ENCODE measurements around the gene BMPR2. TPM values are rescaled to one million over a fixed set of nuclear protein-coding genes. Genes with fewer than 3 reads are reported as not detected.

The BMPR2 gene
- polyA plus RNA-seq, 1 of the 3 experiments (the other 2 are of a cell fraction) = 10.2 TPM

DNA sequence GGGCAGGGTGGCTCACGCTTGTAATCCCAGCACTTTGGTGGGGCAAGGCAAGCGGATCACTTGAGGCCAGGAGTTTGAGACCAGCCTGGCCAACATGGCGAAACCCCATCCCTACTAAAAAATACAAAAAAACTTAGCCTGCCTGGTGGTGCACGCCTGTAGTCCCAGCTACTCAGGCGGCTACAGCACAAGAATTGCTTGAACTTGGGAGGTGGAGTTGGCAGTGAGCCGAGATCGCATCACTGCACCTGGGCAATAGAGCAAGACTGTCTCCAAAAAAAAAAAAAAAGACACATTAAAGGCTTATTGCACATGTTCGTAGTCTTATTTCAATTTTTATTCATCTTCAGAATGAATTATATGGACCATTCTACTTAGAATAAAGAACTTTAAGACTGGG lies 110.2 kb downstream of the BMPR2 start:
- Histone ChIP-seq H4K20me1 (ENCODE audit: insufficient read depth) (no peaks in the 10 kb centered on the region), H3K36me3 (replicated peaks in 1 of 2; ENCODE audit: control insufficient read depth in 1 of 2, insufficient read depth in 2 of 2, low read length in 1 of 2) (peaks cover 4% of the 10 kb centered on the region in 2 experiments), H3K27ac (ENCODE audit: low read depth in 2 of 2, low read length in 1 of 2) (no peak overlapping the region), H3K27me3 (ENCODE audit: insufficient read depth) (no peaks in the 10 kb centered on the region), H3K4me3 (ENCODE audit: low read depth in 2 of 2, low read length in 1 of 2) (no peak overlapping the region), H3F3A (replicated peaks; ENCODE audit: insufficient read depth) (no peaks in the 10 kb centered on the region), H3K79me2 (ENCODE audit: insufficient read depth) (peaks cover 40% of the 10 kb centered on the region), H3K9ac (no peak overlapping the region), H3K9me3 (no peaks in the 10 kb centered on the region), H3K9me2 (no peaks in the 10 kb centered on the region), H3K4me1 (ENCODE audit: control insufficient read depth in 1 of 2, insufficient read depth in 2 of 2, low read depth in 1 of 2, low read length in 1 of 2) (no peaks in the 10 kb centered on the region), H2AFZ (ENCODE audit: low read depth) (no peak overlapping the region), H3K4me2 (no peak overlapping the region)
- ChIA-PET POLR2A (no interaction called here), CTCF (no interaction called here)
- no peak for DNase-seq
- WGBS (ENCODE audit: low lambda C conversion rate) = 92% methylated on average over 8 of the region's 8 CpGs
- TF ChIP-seq CHD2 (IDR thresholded peaks at IDR 0.05; ENCODE audit: low read length, partially characterized antibody) = no peak
- TF ChIP-seq EZH2phosphoT487 (IDR thresholded peaks at IDR 0.05; ENCODE audit: borderline replicate concordance, low read depth) = no peak
- TF ChIP-seq RAD21 (IDR thresholded peaks at IDR 0.05; ENCODE audit: low read length) = no peak
- TF ChIP-seq FOSL2 (IDR thresholded peaks at IDR 0.05; ENCODE audit: borderline replicate concordance, low read depth) = no peak
- TF ChIP-seq, protein P1, sequence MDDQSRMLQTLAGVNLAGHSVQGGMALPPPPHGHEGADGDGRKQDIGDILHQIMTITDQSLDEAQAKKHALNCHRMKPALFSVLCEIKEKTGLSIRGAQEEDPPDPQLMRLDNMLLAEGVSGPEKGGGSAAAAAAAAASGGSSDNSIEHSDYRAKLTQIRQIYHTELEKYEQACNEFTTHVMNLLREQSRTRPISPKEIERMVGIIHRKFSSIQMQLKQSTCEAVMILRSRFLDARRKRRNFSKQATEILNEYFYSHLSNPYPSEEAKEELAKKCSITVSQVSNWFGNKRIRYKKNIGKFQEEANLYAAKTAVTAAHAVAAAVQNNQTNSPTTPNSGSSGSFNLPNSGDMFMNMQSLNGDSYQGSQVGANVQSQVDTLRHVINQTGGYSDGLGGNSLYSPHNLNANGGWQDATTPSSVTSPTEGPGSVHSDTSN (IDR thresholded peaks at IDR 0.05) = no peak
- no peak for TF ChIP-seq RFX5 (IDR thresholded peaks at IDR 0.05; ENCODE audit: low read length)
- no peak for TF ChIP-seq NFIC (IDR thresholded peaks at IDR 0.05; ENCODE audit: borderline replicate concordance)
- TF ChIP-seq JUND (IDR thresholded peaks at IDR 0.05) = no peak
- TF ChIP-seq GATA2 (CRISPR knock-in tag; IDR thresholded peaks at IDR 0.05) = no peak
- TF ChIP-seq, protein P2, sequence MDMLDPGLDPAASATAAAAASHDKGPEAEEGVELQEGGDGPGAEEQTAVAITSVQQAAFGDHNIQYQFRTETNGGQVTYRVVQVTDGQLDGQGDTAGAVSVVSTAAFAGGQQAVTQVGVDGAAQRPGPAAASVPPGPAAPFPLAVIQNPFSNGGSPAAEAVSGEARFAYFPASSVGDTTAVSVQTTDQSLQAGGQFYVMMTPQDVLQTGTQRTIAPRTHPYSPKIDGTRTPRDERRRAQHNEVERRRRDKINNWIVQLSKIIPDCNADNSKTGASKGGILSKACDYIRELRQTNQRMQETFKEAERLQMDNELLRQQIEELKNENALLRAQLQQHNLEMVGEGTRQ (IDR thresholded peaks at IDR 0.05; ENCODE audit: borderline replicate concordance, low read depth, low read length) = no peak
- TF ChIP-seq, protein P3, sequence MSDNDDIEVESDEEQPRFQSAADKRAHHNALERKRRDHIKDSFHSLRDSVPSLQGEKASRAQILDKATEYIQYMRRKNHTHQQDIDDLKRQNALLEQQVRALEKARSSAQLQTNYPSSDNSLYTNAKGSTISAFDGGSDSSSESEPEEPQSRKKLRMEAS (IDR thresholded peaks at IDR 0.05; ENCODE audit: low read depth) = no peak

DNA sequence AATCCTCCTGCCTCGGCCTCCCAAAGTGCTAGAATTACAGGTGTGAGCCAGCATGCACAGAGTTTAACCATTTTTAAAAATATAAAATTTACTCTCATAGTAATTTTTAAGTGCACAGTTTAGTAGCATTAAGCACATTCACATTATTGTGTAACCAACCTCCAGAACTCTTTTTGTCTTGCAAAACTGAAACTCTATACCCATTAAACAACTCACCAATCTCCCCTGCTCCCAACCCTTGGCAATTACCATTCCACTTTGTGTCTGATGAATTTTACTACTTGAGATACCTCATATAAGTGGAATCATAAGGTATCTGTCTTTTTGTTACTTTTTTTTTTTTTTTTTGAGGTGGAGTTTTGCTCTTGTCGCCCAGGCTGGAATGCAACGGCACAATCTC lies 112.5 kb downstream of the BMPR2 start:
- peaks cover 0 to 2% of the 10 kb centered on the region in 2 experiments; a peak in 2 of 4 replicates for H3K4me1 ChIP-seq (ENCODE audit: control insufficient read depth in 1 of 2, insufficient read depth in 2 of 2, low read depth in 1 of 2, low read length in 1 of 2)
- peaks cover 36% of the 10 kb centered on the region for H3K79me2 ChIP-seq (ENCODE audit: insufficient read depth)
- no peaks in the 10 kb centered on the region for H3K9me3 ChIP-seq
- H3K36me3 ChIP-seq (replicated peaks in 1 of 2; ENCODE audit: control insufficient read depth in 1 of 2, insufficient read depth in 2 of 2, low read length in 1 of 2) = peaks cover 0 to 4% of the 10 kb centered on the region in 2 experiments
- 96% methylated on average over 3 of the region's 3 CpGs for WGBS (ENCODE audit: low lambda C conversion rate)
- ChIA-PET CTCF (no interaction called here), POLR2A (no interaction called here)
- H3K27me3 ChIP-seq (ENCODE audit: insufficient read depth) = no peaks in the 10 kb centered on the region
- H3K9ac ChIP-seq = no peak overlapping the region
- no peaks in the 10 kb centered on the region for H3K9me2 ChIP-seq
- peaks cover 2% of the 10 kb centered on the region for H3F3A ChIP-seq (replicated peaks; ENCODE audit: insufficient read depth)
- no peaks in the 10 kb centered on the region; the same call in 1 of the 2 replicates for H4K20me1 ChIP-seq (ENCODE audit: insufficient read depth)
- no peak overlapping the region for H2AFZ ChIP-seq (ENCODE audit: low read depth)
- H3K4me3 ChIP-seq (ENCODE audit: low read depth in 2 of 2, low read length in 1 of 2) = no peak overlapping the region
- no peak overlapping the region for H3K27ac ChIP-seq (ENCODE audit: low read depth in 2 of 2, low read length in 1 of 2)
- H3K4me2 ChIP-seq = no peak overlapping the region
- no peak for DNase-seq
- TF ChIP-seq, protein P4, sequence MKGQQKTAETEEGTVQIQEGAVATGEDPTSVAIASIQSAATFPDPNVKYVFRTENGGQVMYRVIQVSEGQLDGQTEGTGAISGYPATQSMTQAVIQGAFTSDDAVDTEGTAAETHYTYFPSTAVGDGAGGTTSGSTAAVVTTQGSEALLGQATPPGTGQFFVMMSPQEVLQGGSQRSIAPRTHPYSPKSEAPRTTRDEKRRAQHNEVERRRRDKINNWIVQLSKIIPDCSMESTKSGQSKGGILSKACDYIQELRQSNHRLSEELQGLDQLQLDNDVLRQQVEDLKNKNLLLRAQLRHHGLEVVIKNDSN (IDR thresholded peaks at IDR 0.05; ENCODE audit: borderline replicate concordance, low read depth) = no peak
- TF ChIP-seq, protein P2 (IDR thresholded peaks at IDR 0.05; ENCODE audit: borderline replicate concordance, low read depth, low read length) = no peak
- TF ChIP-seq EP300 (IDR thresholded peaks at IDR 0.05; ENCODE audit: borderline replicate concordance in 1 of 2, low read depth in 1 of 2, low read length in 1 of 2) (no peak), RAD21 (IDR thresholded peaks at IDR 0.05; ENCODE audit: low read length) (no peak), FOXJ3 (CRISPR knock-in tag; IDR thresholded peaks at IDR 0.05) (no peak), TEAD4 (IDR thresholded peaks at IDR 0.05; ENCODE audit: borderline replicate concordance, insufficient read depth) (no peak)
- TF ChIP-seq, protein P3 (IDR thresholded peaks at IDR 0.05; ENCODE audit: low read depth) = no peak
- TF ChIP-seq, protein P5, sequence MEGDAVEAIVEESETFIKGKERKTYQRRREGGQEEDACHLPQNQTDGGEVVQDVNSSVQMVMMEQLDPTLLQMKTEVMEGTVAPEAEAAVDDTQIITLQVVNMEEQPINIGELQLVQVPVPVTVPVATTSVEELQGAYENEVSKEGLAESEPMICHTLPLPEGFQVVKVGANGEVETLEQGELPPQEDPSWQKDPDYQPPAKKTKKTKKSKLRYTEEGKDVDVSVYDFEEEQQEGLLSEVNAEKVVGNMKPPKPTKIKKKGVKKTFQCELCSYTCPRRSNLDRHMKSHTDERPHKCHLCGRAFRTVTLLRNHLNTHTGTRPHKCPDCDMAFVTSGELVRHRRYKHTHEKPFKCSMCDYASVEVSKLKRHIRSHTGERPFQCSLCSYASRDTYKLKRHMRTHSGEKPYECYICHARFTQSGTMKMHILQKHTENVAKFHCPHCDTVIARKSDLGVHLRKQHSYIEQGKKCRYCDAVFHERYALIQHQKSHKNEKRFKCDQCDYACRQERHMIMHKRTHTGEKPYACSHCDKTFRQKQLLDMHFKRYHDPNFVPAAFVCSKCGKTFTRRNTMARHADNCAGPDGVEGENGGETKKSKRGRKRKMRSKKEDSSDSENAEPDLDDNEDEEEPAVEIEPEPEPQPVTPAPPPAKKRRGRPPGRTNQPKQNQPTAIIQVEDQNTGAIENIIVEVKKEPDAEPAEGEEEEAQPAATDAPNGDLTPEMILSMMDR (IDR thresholded peaks at IDR 0.05) = no peak
- TF ChIP-seq, protein P6, sequence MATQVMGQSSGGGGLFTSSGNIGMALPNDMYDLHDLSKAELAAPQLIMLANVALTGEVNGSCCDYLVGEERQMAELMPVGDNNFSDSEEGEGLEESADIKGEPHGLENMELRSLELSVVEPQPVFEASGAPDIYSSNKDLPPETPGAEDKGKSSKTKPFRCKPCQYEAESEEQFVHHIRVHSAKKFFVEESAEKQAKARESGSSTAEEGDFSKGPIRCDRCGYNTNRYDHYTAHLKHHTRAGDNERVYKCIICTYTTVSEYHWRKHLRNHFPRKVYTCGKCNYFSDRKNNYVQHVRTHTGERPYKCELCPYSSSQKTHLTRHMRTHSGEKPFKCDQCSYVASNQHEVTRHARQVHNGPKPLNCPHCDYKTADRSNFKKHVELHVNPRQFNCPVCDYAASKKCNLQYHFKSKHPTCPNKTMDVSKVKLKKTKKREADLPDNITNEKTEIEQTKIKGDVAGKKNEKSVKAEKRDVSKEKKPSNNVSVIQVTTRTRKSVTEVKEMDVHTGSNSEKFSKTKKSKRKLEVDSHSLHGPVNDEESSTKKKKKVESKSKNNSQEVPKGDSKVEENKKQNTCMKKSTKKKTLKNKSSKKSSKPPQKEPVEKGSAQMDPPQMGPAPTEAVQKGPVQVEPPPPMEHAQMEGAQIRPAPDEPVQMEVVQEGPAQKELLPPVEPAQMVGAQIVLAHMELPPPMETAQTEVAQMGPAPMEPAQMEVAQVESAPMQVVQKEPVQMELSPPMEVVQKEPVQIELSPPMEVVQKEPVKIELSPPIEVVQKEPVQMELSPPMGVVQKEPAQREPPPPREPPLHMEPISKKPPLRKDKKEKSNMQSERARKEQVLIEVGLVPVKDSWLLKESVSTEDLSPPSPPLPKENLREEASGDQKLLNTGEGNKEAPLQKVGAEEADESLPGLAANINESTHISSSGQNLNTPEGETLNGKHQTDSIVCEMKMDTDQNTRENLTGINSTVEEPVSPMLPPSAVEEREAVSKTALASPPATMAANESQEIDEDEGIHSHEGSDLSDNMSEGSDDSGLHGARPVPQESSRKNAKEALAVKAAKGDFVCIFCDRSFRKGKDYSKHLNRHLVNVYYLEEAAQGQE (IDR thresholded peaks at IDR 0.05; ENCODE audit: low read depth, low read length) = no peak
